A673 (cell line): ENCODE data around the gene GSG1L. TPM values are rescaled to one million over a fixed set of nuclear protein-coding genes. Genes with fewer than 3 reads are reported as not detected.

Experiments
- BruUV-seq: library from RNA; stranded (reverse); fragments of 400-500 nt; replicated peaks from 2 replicates; lab custom pipeline; 2021; lab: Mats Ljungman, UMichigan
- CTCF ChIA-PET: fragments of 300-600 bp; sonication (Branson Sonifier 250); formaldehyde crosslinking; loops from one replicate; lab custom pipeline; 2022; ENCODE audit warnings: antibody characterized with exemption; lab: Charles Lee
- POLR2A ChIA-PET: fragments of 300-600 bp; sonication (Branson Sonifier 250); formaldehyde crosslinking; loops from one replicate; lab custom pipeline; 2022; ENCODE audit warnings: antibody characterized with exemption; ENCODE audit not compliant: low non-redundant PET; lab: Charles Lee
- DNase-seq: peaks from one replicate; pipeline ENCODE4 v3.0.0-alpha.2; 2015; ENCODE audit warnings: low spot score
- H3K27ac ChIP-seq: fragments of 200-600 bp; sonication (generic); 2 replicates; pipeline ENCODE4 v1.5.1; 2016; ENCODE audit warnings: mixed run types, low read depth, mild to moderate bottlenecking, mixed read lengths, antibody characterized with exemption, low read length; ENCODE audit not compliant: poor library complexity, severe bottlenecking
- H3K27me3 ChIP-seq: fragments of 200-600 bp; sonication (generic); replicated peaks from 2 replicates; pipeline ENCODE4 v1.6.1; 2017; ENCODE audit warnings: mixed run types, low read depth, mild to moderate bottlenecking, mixed read lengths, antibody characterized with exemption, low read length; ENCODE audit not compliant: insufficient read depth, poor library complexity
- H3K36me3 ChIP-seq: fragments of 200-600 bp; sonication (generic); 2 replicates; pipeline ENCODE4 v1.6.1; 2016; ENCODE audit warnings: mixed run types, mild to moderate bottlenecking, mixed read lengths, antibody characterized with exemption, low read length; ENCODE audit not compliant: insufficient read depth, poor library complexity, severe bottlenecking
- H3K4me1 ChIP-seq: fragments of 200-600 bp; sonication (generic); 2 replicates; pipeline ENCODE4 v1.6.1; 2017; ENCODE audit warnings: mixed run types, mild to moderate bottlenecking, mixed read lengths, antibody characterized with exemption, low read length; ENCODE audit not compliant: insufficient read depth, poor library complexity, severe bottlenecking
- H3K4me3 ChIP-seq: fragments of 200-600 bp; sonication (generic); 2 replicates; pipeline ENCODE4 v1.5.1; 2016; ENCODE audit warnings: low read depth, mixed run types, mild to moderate bottlenecking, mixed read lengths, low read length; ENCODE audit not compliant: poor library complexity, severe bottlenecking
- H3K9me3 ChIP-seq: fragments of 200-600 bp; sonication (generic); 2 replicates; pipeline ENCODE4 v1.6.1; 2016; ENCODE audit warnings: mixed run types, low read depth, mild to moderate bottlenecking, mixed read lengths, antibody characterized with exemption, low read length; ENCODE audit not compliant: poor library complexity, severe bottlenecking
- EZH2 ChIP-seq: fragments of 200-600 bp; sonication (generic); IDR thresholded peaks from 2 replicates; pipeline ENCODE4 v1.6.1; 2017; ENCODE audit warnings: borderline replicate concordance, low read depth, mild to moderate bottlenecking, mixed read lengths, antibody characterized with exemption, low read length; ENCODE audit not compliant: poor library complexity, severe bottlenecking
- intact Hi-C: fragments of 100-400 bp; cut with micrococcal nuclease; formaldehyde crosslinking; loops from one replicate; pipeline ENCODE4 v1.10.0; 2022; ENCODE audit not compliant: unreplicated experiment
- total RNA-seq: library from RNA; stranded (reverse); gene quantifications from 2 replicates; pipeline ENCODE4 v1.2.3, GENCODE V29; 2021
- TF ChIP-seq, protein P1 (sequence below): fragments of 300-800, 200-600 bp; sonication (generic); conservative IDR thresholded peaks from 2 replicates; pipeline ENCODE4 v1.5.1; 2017; ENCODE audit warnings: low read depth, mild to moderate bottlenecking, antibody characterized with exemption, low read length, moderate library complexity, mixed read lengths

Gene GSG1L
- total RNA-seq, 1 experiment from 2014 or later = not detected

- Histone ChIP-seq H3K4me3 (no peak overlapping the region), H3K36me3 (no peaks in the 10 kb centered on the region), H3K4me1 (no peaks in the 10 kb centered on the region), H3K27me3 (peaks cover 29% of the 10 kb centered on the region), H3K9me3 (peaks cover 5% of the 10 kb centered on the region), H3K27ac (no peak overlapping the region)
- TF ChIP-seq, protein P1, sequence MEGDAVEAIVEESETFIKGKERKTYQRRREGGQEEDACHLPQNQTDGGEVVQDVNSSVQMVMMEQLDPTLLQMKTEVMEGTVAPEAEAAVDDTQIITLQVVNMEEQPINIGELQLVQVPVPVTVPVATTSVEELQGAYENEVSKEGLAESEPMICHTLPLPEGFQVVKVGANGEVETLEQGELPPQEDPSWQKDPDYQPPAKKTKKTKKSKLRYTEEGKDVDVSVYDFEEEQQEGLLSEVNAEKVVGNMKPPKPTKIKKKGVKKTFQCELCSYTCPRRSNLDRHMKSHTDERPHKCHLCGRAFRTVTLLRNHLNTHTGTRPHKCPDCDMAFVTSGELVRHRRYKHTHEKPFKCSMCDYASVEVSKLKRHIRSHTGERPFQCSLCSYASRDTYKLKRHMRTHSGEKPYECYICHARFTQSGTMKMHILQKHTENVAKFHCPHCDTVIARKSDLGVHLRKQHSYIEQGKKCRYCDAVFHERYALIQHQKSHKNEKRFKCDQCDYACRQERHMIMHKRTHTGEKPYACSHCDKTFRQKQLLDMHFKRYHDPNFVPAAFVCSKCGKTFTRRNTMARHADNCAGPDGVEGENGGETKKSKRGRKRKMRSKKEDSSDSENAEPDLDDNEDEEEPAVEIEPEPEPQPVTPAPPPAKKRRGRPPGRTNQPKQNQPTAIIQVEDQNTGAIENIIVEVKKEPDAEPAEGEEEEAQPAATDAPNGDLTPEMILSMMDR = no peak
- no peak for TF ChIP-seq EZH2
- ChIA-PET CTCF (no interaction called here), POLR2A (no interaction called here)
- BruUV-seq = no TSS peak
- intact Hi-C loops = no loop called here
- DNase-seq = no peak
Observed at GRCh38 chr16:27951489-27952120, 111.9 kb downstream of the GSG1L start.

DNA sequence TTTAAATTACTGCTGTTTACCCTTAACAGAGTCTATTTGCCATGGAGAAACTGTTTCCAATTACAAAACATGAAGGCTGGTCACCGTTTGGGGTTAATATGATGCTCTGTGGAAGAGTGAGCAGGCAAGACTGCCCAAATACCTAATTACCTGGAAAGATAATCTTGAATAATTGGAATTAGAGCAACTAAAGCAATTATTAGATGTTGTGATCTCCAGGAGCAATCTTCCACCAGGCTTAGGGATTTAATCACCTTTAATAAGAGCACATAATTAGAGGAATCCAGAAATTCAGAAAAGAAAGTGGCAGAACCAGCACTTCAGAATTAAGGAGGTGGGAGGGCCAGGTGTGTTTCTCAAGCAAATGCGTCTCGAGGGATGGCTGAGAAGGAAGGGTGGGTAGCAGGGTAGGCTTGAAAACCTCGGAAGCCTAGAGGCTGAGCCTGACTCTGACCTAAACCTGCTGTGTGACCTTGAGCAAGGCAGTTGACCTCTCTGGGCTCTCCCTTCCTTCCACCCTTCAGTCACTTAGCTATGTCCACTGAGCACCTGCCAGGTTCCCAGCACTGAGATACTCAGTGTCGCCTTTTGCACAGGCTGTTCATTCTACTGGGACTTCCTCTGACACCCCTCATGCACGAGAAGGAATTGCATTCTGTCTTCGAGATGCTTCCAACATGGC, 113.2 kb downstream of the GSG1L start:
- TF ChIP-seq, protein P1 = no peak
- no peak for TF ChIP-seq EZH2
- Histone ChIP-seq H3K9me3 (peaks cover 5% of the 10 kb centered on the region), H3K4me3 (no peak overlapping the region), H3K27ac (no peak overlapping the region), H3K4me1 (no peaks in the 10 kb centered on the region), H3K36me3 (no peaks in the 10 kb centered on the region), H3K27me3 (peaks cover 37% of the 10 kb centered on the region)
- DNase-seq = no peak
- intact Hi-C loops = no loop called here
- BruUV-seq = no TSS peak
- CTCF ChIA-PET = no interaction called here
- POLR2A ChIA-PET = no interaction called here

GRCh38 chr16:27947696-27948095, 115.8 kb downstream of the GSG1L start:
- Histone ChIP-seq H3K9me3 (no peaks in the 10 kb centered on the region), H3K27ac (no peak overlapping the region), H3K27me3 (peaks cover 40% of the 10 kb centered on the region), H3K36me3 (no peaks in the 10 kb centered on the region), H3K4me3 (no peak overlapping the region), H3K4me1 (no peaks in the 10 kb centered on the region)
- POLR2A ChIA-PET = interaction anchor here (0.7 kb wide), 1 partner anchor 1715 kb away, joined by 19 read pairs; no protein-coding TSS in a partner anchor
- intact Hi-C loops = no loop called here
- no peak for DNase-seq
- no TSS peak for BruUV-seq
- CTCF ChIA-PET = no interaction called here
- no peak for TF ChIP-seq EZH2
- TF ChIP-seq, protein P1 = no peak
